Mucosa of descending colon (tissue), 3 donors: ENCODE measurements around the gene MORN5. TPM values are rescaled to one million over a fixed set of nuclear protein-coding genes. Genes with fewer than 3 reads are reported as not detected.

Source experiments
- ATAC-seq: fragments of 200-7000 bp; cut with Tn5 transposase; one replicate; pipeline ENCODE4 v1.9.1; 2020; ENCODE audit warnings: mild to moderate bottlenecking, moderate library complexity
- DNase-seq, 3 donors: peaks; one replicate each; pipeline ENCODE4 v3.0.0-alpha.2; 2020
- H3K36me3 ChIP-seq: fragments of 200-600 bp; one replicate; pipeline ENCODE4 v1.8.0; 2021; ENCODE audit warnings: low read depth, mild to moderate bottlenecking
- H3K4me1 ChIP-seq: fragments of 200-600 bp; one replicate; pipeline ENCODE4 v1.8.0; 2021; ENCODE audit warnings: low read depth, mild to moderate bottlenecking
- H3K4me3 ChIP-seq: fragments of 200-600 bp; one replicate; pipeline ENCODE4 v1.8.0; 2021; ENCODE audit warnings: mild to moderate bottlenecking
- H3K9me3 ChIP-seq: fragments of 200-600 bp; one replicate; pipeline ENCODE4 v1.8.0; 2021; ENCODE audit warnings: mild to moderate bottlenecking
- intact Hi-C, 2 donors: fragments of 100-400 bp; cut with DNase I in 1 of 2; cut with micrococcal nuclease in 1 of 2; formaldehyde crosslinking; loops; one replicate each; pipeline versions ENCODE4 v1.11.0 to v1.11.1; 2022; cut with DNase I, micrococcal nuclease
- total RNA-seq, 3 donors: library from RNA; stranded (reverse); fragmentation: NEBNext Ultra II Directional in 2 of 3; extraction: Animal tissue kit (Norgen Biotek cat#: 25700) in 2 of 3; gene quantifications; one replicate each; pipeline versions ENCODE4 v1.2.1 to v1.2.4, GENCODE V29; 2021 to 2023
- TF ChIP-seq, protein P1 (sequence below): fragments of 200-600 bp; IDR thresholded peaks from one replicate; pipeline ENCODE4 v1.8.0; 2022; ENCODE audit warnings: antibody characterized with exemption, mild to moderate bottlenecking
- donor health status: DM: no; HTN: no; CAD: no; lungs with moderate emphysema.
- donor health status: DM: no; HTN: no; CAD: no.
- donor health status: DM: no; HTN: yes; CAD: no.

The MORN5 gene
- total RNA-seq, 3 donors from 2014 or later, result 1.6 to 21.2 TPM; not detected in 1

DNA sequence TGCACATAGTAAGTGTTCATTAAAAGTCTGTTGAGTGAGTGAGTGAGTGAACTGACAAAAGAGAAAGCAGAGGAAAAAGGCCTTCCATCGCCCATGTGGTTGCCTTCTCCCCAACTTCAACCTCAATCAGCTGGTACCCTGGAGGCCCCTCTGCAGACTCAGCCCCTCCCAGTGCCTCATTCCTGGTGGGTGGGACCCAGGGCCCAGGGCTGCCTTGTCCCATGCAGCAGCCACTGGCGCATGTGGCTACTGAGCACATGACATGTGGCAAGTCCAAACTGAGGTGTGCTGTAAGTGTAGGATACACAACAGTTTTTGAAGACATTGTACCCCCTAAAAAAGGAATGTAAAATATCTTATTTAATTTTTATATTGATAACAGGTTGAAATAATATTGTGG, 29.7 kb upstream of the MORN5 start:
- Histone ChIP-seq H3K4me1 (no peaks in the 10 kb centered on the region), H3K36me3 (no peaks in the 10 kb centered on the region), H3K4me3 (no peak overlapping the region), H3K9me3 (no peaks in the 10 kb centered on the region)
- DNase-seq (no peak), ATAC-seq (no peak)
- intact Hi-C loops, result loop anchor here in 1 of 2 donors (10.0 kb wide), 1 partner anchor 685 kb away; no protein-coding TSS in a partner anchor
- TF ChIP-seq, protein P1, sequence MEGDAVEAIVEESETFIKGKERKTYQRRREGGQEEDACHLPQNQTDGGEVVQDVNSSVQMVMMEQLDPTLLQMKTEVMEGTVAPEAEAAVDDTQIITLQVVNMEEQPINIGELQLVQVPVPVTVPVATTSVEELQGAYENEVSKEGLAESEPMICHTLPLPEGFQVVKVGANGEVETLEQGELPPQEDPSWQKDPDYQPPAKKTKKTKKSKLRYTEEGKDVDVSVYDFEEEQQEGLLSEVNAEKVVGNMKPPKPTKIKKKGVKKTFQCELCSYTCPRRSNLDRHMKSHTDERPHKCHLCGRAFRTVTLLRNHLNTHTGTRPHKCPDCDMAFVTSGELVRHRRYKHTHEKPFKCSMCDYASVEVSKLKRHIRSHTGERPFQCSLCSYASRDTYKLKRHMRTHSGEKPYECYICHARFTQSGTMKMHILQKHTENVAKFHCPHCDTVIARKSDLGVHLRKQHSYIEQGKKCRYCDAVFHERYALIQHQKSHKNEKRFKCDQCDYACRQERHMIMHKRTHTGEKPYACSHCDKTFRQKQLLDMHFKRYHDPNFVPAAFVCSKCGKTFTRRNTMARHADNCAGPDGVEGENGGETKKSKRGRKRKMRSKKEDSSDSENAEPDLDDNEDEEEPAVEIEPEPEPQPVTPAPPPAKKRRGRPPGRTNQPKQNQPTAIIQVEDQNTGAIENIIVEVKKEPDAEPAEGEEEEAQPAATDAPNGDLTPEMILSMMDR, result no peak

DNA sequence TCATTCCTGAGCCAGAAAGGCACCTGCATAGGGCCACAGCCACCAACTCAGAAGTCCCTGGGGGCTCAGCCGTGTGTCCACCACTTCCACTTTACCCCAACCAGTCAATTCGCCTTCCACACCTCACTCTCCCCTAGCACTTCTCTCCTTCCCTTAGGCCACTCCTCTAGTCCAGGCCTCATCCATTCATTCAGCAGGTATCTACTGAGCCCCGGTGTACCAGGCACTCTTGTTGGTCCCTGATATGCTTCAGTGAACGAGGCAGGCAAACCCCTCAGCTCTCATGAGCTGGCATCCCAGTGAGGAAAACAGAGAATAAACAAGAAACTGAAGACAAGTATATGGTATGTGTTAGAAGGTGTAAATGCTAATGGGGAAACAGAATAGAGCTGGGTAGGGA, 28.9 kb upstream of the MORN5 start:
- no peaks in the 10 kb centered on the region for H3K9me3 ChIP-seq
- no peaks in the 10 kb centered on the region for H3K4me1 ChIP-seq
- TF ChIP-seq, protein P1, result no peak
- DNase-seq, result no peak
- ATAC-seq, result no peak
- intact Hi-C loops, result no loop called here
- H3K36me3 ChIP-seq, result no peaks in the 10 kb centered on the region
- no peak overlapping the region for H3K4me3 ChIP-seq

DNA sequence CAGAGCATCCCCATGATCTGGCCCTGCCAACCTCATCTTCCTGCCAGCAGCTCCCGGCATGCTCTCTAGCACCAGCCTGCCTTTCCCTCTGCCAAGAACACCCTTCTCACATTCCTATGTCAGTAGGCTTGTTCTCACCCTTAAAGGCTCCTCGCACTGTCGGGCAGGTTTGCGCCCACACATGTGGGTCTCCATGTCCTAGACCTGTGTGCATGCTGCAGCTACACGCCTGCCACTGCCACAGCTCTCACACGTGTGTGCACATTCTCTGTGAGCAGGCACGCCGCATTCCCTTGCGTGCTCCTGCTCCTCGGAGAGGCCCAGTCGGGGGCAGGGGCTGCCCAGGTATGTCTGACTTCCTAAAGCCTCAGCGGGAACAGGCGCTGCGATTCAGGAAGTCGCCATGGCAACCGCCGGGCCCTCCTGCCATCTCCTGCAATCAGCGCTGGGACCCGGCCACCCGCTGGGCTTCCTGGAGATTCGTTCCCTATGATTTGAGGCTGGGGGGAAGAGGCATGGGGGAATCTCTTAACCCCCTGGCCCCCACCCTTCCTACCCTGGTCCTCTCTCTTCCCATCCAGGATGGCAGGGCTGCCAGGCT, 28.2 kb upstream of the MORN5 start:
- intact Hi-C loops, result no loop called here
- Histone ChIP-seq H3K36me3 (no peaks in the 10 kb centered on the region), H3K4me3 (no peak overlapping the region), H3K9me3 (no peaks in the 10 kb centered on the region), H3K4me1 (no peaks in the 10 kb centered on the region)
- ATAC-seq (no peak), DNase-seq (no peak)
- TF ChIP-seq, protein P1, result no peak

DNA sequence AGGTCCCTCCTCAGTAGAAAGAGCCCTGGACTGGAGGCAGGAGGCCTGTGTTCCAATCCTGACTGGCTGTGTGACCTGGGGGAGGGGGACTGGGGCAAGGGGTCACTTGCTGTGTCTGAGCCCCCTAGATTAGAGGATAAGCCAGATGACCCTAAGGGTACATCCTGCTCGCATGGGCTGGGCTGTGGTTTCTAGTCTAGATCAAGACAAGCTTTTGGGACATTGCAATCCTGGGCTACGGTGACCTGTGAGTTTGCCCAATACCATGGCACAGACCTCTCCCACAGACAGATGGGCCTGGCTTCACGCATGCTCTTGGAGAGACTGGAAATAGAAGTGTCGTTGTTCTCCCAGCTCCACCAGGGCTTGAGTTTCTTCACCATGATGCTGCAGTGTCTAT, 27.2 kb upstream of the MORN5 start:
- Histone ChIP-seq H3K36me3 (no peaks in the 10 kb centered on the region), H3K9me3 (no peaks in the 10 kb centered on the region), H3K4me1 (no peaks in the 10 kb centered on the region), H3K4me3 (no peak overlapping the region)
- intact Hi-C loops, result no loop called here
- TF ChIP-seq, protein P1, result no peak
- ATAC-seq (no peak), DNase-seq (no peak)

DNA sequence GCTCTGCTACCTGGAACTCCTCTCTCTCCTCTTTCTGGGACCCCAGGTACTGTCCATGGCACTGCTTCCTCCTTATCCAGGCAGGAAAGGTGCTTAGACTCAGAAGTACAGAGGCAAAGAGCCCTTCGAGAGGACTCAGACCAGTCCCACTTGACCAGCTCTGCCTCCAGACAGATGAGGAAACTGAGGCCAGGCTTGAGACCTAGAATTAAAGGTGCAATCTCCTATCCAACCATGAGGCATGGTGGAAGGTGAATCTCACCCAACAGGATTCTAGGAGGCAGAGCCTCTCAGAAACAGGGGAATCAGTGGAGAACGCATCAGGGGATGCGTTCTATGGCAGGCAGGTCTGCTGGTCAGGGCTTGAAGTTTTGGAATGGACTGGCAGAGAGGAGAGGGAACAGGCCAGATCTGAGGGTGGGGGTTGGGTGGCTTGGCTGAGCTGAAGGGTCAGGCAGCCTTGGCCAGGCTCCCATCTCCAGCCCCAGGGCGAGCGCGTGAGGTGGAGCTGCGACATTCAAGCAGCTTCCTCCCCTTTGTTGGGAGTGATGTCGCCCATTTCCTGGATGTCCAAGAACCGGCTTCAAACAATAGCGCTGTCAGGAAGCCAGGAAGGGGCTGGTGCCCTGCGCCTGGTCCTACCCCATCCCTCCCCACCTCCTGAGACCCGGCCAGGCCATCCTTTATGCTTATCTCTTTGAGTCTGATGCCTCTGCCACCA, 26.3 kb upstream of the MORN5 start:
- intact Hi-C loops, result no loop called here
- ATAC-seq, result no peak
- TF ChIP-seq, protein P1, result no peak
- no peaks in the 10 kb centered on the region for H3K36me3 ChIP-seq
- H3K4me1 ChIP-seq, result no peaks in the 10 kb centered on the region
- H3K4me3 ChIP-seq, result no peak overlapping the region
- DNase-seq, result no peak
- H3K9me3 ChIP-seq, result no peaks in the 10 kb centered on the region
